K562 (cell line): Measurements from ENCODE around the gene MAP4K4. TPM values are rescaled to one million over a fixed set of nuclear protein-coding genes. Genes with fewer than 3 reads are reported as not detected.

Experiments
- ATAC-seq: fragments of 200-7000 bp; cut with Tn5 transposase; 3 replicates; pipeline ENCODE4 v1.9.1; 2020; ENCODE audit warnings: moderate library complexity
- BruUV-seq: library from RNA; stranded (reverse); fragments of 400-500 nt; replicated peaks from 2 replicates; lab custom pipeline; 2021; lab: Mats Ljungman, UMichigan
- CTCF ChIA-PET: fragments of 300-600 bp; formaldehyde crosslinking; extraction: SDS; loops from one replicate; lab custom pipeline; 2021; ENCODE audit warnings: low intra/inter-chr PET ratio; lab: Yijun Ruan, JAX
- POLR2A ChIA-PET: fragments of 300-600, 350-650 bp; sonication (Branson Sonifier 250); formaldehyde crosslinking; extraction: SDS; loops from one replicate; lab custom pipeline; 2021; ENCODE audit warnings: antibody characterized with exemption, inconsistent platforms; lab: Yijun Ruan, JAX
- DNase-seq, 4 experiments: peaks; one replicate each; pipeline versions ENCODE4 v3.0.0 to v3.0.0-alpha.2; 2011 to 2018; ENCODE audit warnings: low spot score in 3 of 4, mixed read lengths in 3 of 4; ENCODE audit errors: extremely low read depth in 1 of 4
- FAIRE-seq: peaks from 2 replicates; lab custom pipeline; 2011; peaks lifted over from hg19 to GRCh38; lab: Jason Lieb, UNC
- H2AFZ ChIP-seq: 2 replicates; pipeline ENCODE4 v1.6.0; 2011; ENCODE audit warnings: low read depth, low read length, control low read depth, inconsistent platforms
- H3K27ac ChIP-seq: fragments of 200-600 bp; 3 replicates; pipeline ENCODE4 v1.8.0; 2011; ENCODE audit warnings: low read depth, mild to moderate bottlenecking, control low read depth, inconsistent platforms, low read length, moderate library complexity, mixed read lengths; ENCODE audit errors: extremely low read depth
- H3K27me3 ChIP-seq, 2 experiments: fragments of 300-600 bp in 1 of 2; 2 replicates in 1 of 2; 3 replicates in 1 of 2; pipeline versions ENCODE4 v1.6.0 to v1.8.0; 2011; ENCODE audit warnings: inconsistent platforms in 2 of 2, low read length in 2 of 2, mild to moderate bottlenecking in 1 of 2, mixed read lengths in 1 of 2, moderate library complexity in 1 of 2; ENCODE audit not compliant: control insufficient read depth in 2 of 2, insufficient read depth in 2 of 2
- H3K36me3 ChIP-seq: fragments of 300-600 bp; 3 replicates; pipeline ENCODE4 v1.8.0; 2011; ENCODE audit warnings: mild to moderate bottlenecking, low read length, inconsistent platforms; ENCODE audit not compliant: control insufficient read depth, insufficient read depth
- H3K4me1 ChIP-seq, 2 experiments: fragments of 200-600 bp in 1 of 2; replicated peaks in 1 of 2; 2 replicates in 1 of 2; 3 replicates in 1 of 2; pipeline versions ENCODE4 v1.5.1 to v1.8.0; 2011; ENCODE audit warnings: inconsistent platforms in 2 of 2, low read length in 2 of 2, mild to moderate bottlenecking in 1 of 2, mixed read lengths in 1 of 2, moderate library complexity in 1 of 2; ENCODE audit not compliant: control insufficient read depth in 2 of 2, insufficient read depth in 2 of 2
- H3K4me2 ChIP-seq: 2 replicates; pipeline ENCODE4 v1.6.1; 2011; ENCODE audit warnings: low read length, control low read depth, inconsistent platforms, mixed read lengths; ENCODE audit not compliant: insufficient read depth
- H3K4me3 ChIP-seq: fragments of 200-600 bp; sonication (generic), shearing (Covaris generic); 2 replicates; pipeline ENCODE4 v1.5.1; 2016; ENCODE audit warnings: control low read depth, inconsistent platforms
- H3K79me2 ChIP-seq: fragments of 200-600 bp; 3 replicates; pipeline ENCODE4 v1.8.0; 2011; ENCODE audit warnings: low read length, inconsistent platforms; ENCODE audit not compliant: control insufficient read depth, insufficient read depth
- H3K9ac ChIP-seq, 2 experiments: 2 replicates each; pipeline versions ENCODE4 v1.6.0 to v1.6.1; 2011; ENCODE audit warnings: low read depth in 2 of 2, low read length in 2 of 2, control low read depth in 1 of 2, inconsistent platforms in 1 of 2, mild to moderate bottlenecking in 1 of 2, mixed read lengths in 1 of 2; ENCODE audit not compliant: insufficient read depth in 1 of 2
- H3K9me1 ChIP-seq: one replicate; pipeline ENCODE4 v1.6.0; 2011; ENCODE audit warnings: inconsistent platforms, mild to moderate bottlenecking, low read length, moderate library complexity; ENCODE audit not compliant: control insufficient read depth, insufficient read depth
- H3K9me3 ChIP-seq: replicated peaks from 2 replicates; pipeline ENCODE4 v1.5.1; 2011; ENCODE audit warnings: low read depth, low read length, inconsistent platforms; ENCODE audit not compliant: control insufficient read depth, insufficient read depth
- H4K20me1 ChIP-seq: replicated peaks from 2 replicates; pipeline ENCODE4 v1.6.1; 2011; ENCODE audit warnings: low read length, inconsistent platforms, mixed read lengths; ENCODE audit not compliant: control insufficient read depth, insufficient read depth
- BCL6 ChIP-seq: fragments of 250-450 bp; sonication (Bioruptor Pico); IDR thresholded peaks from 2 replicates; pipeline ENCODE4 v1.4.0; 2020
- ERF ChIP-seq: fragments of 450-650 bp; formaldehyde crosslinking; IDR thresholded peaks from 2 replicates; pipeline ENCODE4 v1.4.0; 2020; ENCODE audit warnings: mild to moderate bottlenecking, mixed read lengths
- ESRRB ChIP-seq: fragments of 250-450 bp; sonication (Bioruptor Pico); IDR thresholded peaks from 2 replicates; pipeline ENCODE4 v1.5.0; 2020; ENCODE audit warnings: mild to moderate bottlenecking, moderate library complexity, borderline replicate concordance
- MAFK ChIP-seq: IDR thresholded peaks from 2 replicates; pipeline ENCODE4 v1.6.1; 2011; ENCODE audit warnings: low read length, improper control_type of control experiment
- MYNN ChIP-seq, 2 experiments: sonication (generic); formaldehyde crosslinking in 1 of 2; IDR thresholded peaks; 2 replicates each; pipeline versions ENCODE4 v1.5.0 to v1.6.1; 2016 to 2020; ENCODE audit warnings: antibody characterized with exemption in 1 of 2, missing genetic modification reagents in 1 of 2
- NFYB ChIP-seq: IDR thresholded peaks from 2 replicates; pipeline ENCODE4 v1.6.1; 2011; ENCODE audit warnings: mild to moderate bottlenecking, moderate library complexity; ENCODE audit not compliant: insufficient read length; ENCODE audit errors: extremely low read depth
- PCBP1 ChIP-seq: fragments of 200-400 bp; formaldehyde crosslinking; IDR thresholded peaks from 2 replicates; pipeline ENCODE4 v1.6.1; 2018; ENCODE audit warnings: mild to moderate bottlenecking, low read depth, low read length; ENCODE audit not compliant: poor library complexity, severe bottlenecking
- PCBP2 ChIP-seq: fragments of 200-400 bp; formaldehyde crosslinking; IDR thresholded peaks from 2 replicates; pipeline ENCODE4 v1.6.1; 2018; ENCODE audit warnings: low read length, low read depth, mild to moderate bottlenecking, moderate library complexity; ENCODE audit not compliant: poor library complexity, severe bottlenecking
- RBBP5 ChIP-seq: fragments of 200-600 bp; sonication (generic); IDR thresholded peaks from 2 replicates; pipeline ENCODE4 v1.6.1; 2012; ENCODE audit warnings: borderline replicate concordance, mild to moderate bottlenecking, low read length, control low read depth, inconsistent platforms; ENCODE audit not compliant: insufficient read depth, poor library complexity, severe bottlenecking
- RBM17 ChIP-seq: fragments of 200-400 bp; formaldehyde crosslinking; IDR thresholded peaks from 2 replicates; pipeline ENCODE4 v1.6.1; 2017; ENCODE audit warnings: low read depth, mild to moderate bottlenecking, low read length, borderline replicate concordance
- SAP30 ChIP-seq: fragments of 200-600 bp; sonication (generic); IDR thresholded peaks from 2 replicates; pipeline ENCODE4 v1.6.1; 2012; ENCODE audit warnings: borderline replicate concordance, low read depth, mild to moderate bottlenecking, moderate library complexity, low read length, control low read depth, inconsistent platforms; ENCODE audit not compliant: insufficient read depth, poor library complexity, severe bottlenecking
- ZC3H11A ChIP-seq: IDR thresholded peaks from 2 replicates; pipeline ENCODE4 v1.6.1; 2012; ENCODE audit warnings: low read depth, low read length, improper control_type of control experiment
- ZNF384 ChIP-seq: IDR thresholded peaks from 2 replicates; pipeline ENCODE4 v1.6.1; 2012; ENCODE audit warnings: low read depth, low read length, improper control_type of control experiment
- ZNF644 ChIP-seq: fragments of 200-800 bp; sonication (Bioruptor generic); IDR thresholded peaks from 2 replicates; pipeline ENCODE4 v1.6.1; 2016; ENCODE audit warnings: low read depth, missing genetic modification characterization, missing compliant biosample characterization
- WGBS: fragments of 100-300 bp; shearing (Covaris generic); methylation state at CpG from one replicate; pipeline ENCODE4 v1.1.6; 2016; ENCODE audit warnings: low coverage, mixed read lengths; ENCODE audit not compliant: insufficient coverage; ENCODE audit errors: missing lambda C conversion rate; 5-methylcytosine and 5-hydroxymethylcytosine counted together
- in situ Hi-C: fragments of 300-500 bp; cut with MboI; formaldehyde crosslinking; loops from 4 replicates; pipeline ENCODE4 v1.15.0; 2018; ENCODE audit warnings: inconsistent platforms, mixed read lengths
- intact Hi-C: fragments of 100-400 bp; cut with micrococcal nuclease; formaldehyde crosslinking; loops from 2 replicates; pipeline ENCODE4 v1.14.2; 2022
- polyA plus RNA-seq, 8 experiments: library from polyadenylated mRNA; depleted of rRNA in 4 of 8; stranded (reverse) in 5 of 8; unstranded in 3 of 8; fragments of >200 nt; fragmentation: Nextera tagmentation in 2 of 8; fragmentation: Illumina TruSeq in 1 of 8; extraction: Ambion mirVana in 2 of 8; extraction: Trizol in 1 of 8; gene quantifications; 2 replicates each; pipeline versions ENCODE4 v1.2.1 to v1.2.3, GENCODE V29; 2011 to 2014; ENCODE audit warnings: inconsistent platforms in 1 of 8, missing spikeins in 1 of 8
- total RNA-seq, 7 experiments: library from RNA; depleted of rRNA in 6 of 7; stranded (reverse); fragments of >200 nt in 6 of 7; fragmentation: Illumina TruSeq in 2 of 7; extraction: Trizol in 2 of 7; gene quantifications; 2 replicates each; pipeline versions ENCODE4 v1.2.1 to v1.2.3, GENCODE V29; 2011 to 2021; ENCODE audit warnings: low replicate concordance in 1 of 7
- TF ChIP-seq, protein P1 (sequence below): fragments of 250-450 bp; sonication (Bioruptor Pico); IDR thresholded peaks from 2 replicates; pipeline ENCODE4 v1.5.0; 2021
- TF ChIP-seq, protein P2 (sequence below): sonication (generic); formaldehyde crosslinking; IDR thresholded peaks from 2 replicates; pipeline ENCODE4 v1.8.0; 2023; ENCODE audit warnings: missing genetic modification reagents, mild to moderate bottlenecking, borderline replicate concordance

Gene MAP4K4
- total and polyA plus RNA-seq, 9 of the 15 experiments (the other 6 are each of a cell fraction or from before 2014, with no cell fraction given) = 7.6 to 76.4 (median 50.6) TPM

DNA sequence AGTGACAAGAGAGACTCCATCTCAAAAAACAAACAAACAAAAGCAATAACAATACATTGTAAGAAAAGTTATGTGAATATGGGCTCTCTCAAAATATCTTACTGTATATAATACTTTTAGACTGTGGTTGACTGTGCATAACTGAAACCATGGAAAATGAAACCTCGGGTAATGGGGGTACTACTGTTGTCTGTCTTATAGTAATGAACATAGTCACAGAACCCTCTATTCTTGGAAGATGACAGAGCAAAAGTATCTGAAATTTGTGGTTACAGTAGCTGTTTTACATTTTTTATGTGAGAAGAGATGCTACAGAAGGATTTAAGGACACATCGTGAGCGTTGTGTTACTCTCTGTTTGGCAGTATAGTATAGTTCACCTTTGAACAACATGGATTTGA is 60.5 kb downstream of the MAP4K4 start:
- no peak overlapping the region for H3K9ac ChIP-seq
- no peaks in the 10 kb centered on the region for H3K27me3 ChIP-seq
- H3K9me1 ChIP-seq = no peaks in the 10 kb centered on the region
- in situ Hi-C loops = no loop called here
- POLR2A ChIA-PET = interaction anchor here (0.7 to 1.6 kb wide), 2 partner anchors 10 to 66 kb away, joined by 3 to 5 read pairs; no protein-coding TSS in a partner anchor
- H2AFZ ChIP-seq = no peak overlapping the region
- H4K20me1 ChIP-seq = no peaks in the 10 kb centered on the region; the same call in 1 of the 2 replicates
- H3K27ac ChIP-seq = no peak overlapping the region
- no peak for TF ChIP-seq NFYB
- no peak for TF ChIP-seq RBBP5
- TF ChIP-seq MYNN (IDR thresholded peaks at IDR 0.05) = no peak
- TF ChIP-seq MYNN (CRISPR knock-in tag; IDR thresholded peaks at IDR 0.05) = no peak
- no peak for TF ChIP-seq ZNF644
- TF ChIP-seq RBM17 = no peak
- no peak for TF ChIP-seq PCBP2
- TF ChIP-seq ERF (CRISPR knock-in tag) = no peak
- no peak for TF ChIP-seq PCBP1
- no peak for TF ChIP-seq MAFK
- no peak for TF ChIP-seq SAP30
- TF ChIP-seq, protein P1, sequence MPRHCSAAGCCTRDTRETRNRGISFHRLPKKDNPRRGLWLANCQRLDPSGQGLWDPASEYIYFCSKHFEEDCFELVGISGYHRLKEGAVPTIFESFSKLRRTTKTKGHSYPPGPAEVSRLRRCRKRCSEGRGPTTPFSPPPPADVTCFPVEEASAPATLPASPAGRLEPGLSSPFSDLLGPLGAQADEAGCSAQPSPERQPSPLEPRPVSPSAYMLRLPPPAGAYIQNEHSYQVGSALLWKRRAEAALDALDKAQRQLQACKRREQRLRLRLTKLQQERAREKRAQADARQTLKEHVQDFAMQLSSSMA (CRISPR knock-in tag) = no peak
- no peak for TF ChIP-seq BCL6 (CRISPR knock-in tag)
- no peak for TF ChIP-seq ZC3H11A
- TF ChIP-seq, protein P2, sequence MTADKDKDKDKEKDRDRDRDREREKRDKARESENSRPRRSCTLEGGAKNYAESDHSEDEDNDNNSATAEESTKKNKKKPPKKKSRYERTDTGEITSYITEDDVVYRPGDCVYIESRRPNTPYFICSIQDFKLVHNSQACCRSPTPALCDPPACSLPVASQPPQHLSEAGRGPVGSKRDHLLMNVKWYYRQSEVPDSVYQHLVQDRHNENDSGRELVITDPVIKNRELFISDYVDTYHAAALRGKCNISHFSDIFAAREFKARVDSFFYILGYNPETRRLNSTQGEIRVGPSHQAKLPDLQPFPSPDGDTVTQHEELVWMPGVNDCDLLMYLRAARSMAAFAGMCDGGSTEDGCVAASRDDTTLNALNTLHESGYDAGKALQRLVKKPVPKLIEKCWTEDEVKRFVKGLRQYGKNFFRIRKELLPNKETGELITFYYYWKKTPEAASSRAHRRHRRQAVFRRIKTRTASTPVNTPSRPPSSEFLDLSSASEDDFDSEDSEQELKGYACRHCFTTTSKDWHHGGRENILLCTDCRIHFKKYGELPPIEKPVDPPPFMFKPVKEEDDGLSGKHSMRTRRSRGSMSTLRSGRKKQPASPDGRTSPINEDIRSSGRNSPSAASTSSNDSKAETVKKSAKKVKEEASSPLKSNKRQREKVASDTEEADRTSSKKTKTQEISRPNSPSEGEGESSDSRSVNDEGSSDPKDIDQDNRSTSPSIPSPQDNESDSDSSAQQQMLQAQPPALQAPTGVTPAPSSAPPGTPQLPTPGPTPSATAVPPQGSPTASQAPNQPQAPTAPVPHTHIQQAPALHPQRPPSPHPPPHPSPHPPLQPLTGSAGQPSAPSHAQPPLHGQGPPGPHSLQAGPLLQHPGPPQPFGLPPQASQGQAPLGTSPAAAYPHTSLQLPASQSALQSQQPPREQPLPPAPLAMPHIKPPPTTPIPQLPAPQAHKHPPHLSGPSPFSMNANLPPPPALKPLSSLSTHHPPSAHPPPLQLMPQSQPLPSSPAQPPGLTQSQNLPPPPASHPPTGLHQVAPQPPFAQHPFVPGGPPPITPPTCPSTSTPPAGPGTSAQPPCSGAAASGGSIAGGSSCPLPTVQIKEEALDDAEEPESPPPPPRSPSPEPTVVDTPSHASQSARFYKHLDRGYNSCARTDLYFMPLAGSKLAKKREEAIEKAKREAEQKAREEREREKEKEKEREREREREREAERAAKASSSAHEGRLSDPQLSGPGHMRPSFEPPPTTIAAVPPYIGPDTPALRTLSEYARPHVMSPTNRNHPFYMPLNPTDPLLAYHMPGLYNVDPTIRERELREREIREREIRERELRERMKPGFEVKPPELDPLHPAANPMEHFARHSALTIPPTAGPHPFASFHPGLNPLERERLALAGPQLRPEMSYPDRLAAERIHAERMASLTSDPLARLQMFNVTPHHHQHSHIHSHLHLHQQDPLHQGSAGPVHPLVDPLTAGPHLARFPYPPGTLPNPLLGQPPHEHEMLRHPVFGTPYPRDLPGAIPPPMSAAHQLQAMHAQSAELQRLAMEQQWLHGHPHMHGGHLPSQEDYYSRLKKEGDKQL (CRISPR knock-in tag) = no peak
- no peak for TF ChIP-seq ESRRB (CRISPR knock-in tag)
- no peak for TF ChIP-seq ZNF384
- TF ChIP-seq, all 486 proteins: peak for 0
- WGBS = 51% methylated on average over 3 of the region's 3 CpGs
- no peaks in the 10 kb centered on the region; the same call in 1 of the 2 replicates for H3K9me3 ChIP-seq
- H3K4me3 ChIP-seq = no peak overlapping the region
- BruUV-seq = no TSS peak
- CTCF ChIA-PET = no interaction called here
- intact Hi-C loops = no loop called here
- FAIRE-seq (no peak), ATAC-seq (no peak), DNase-seq (no peak)
- H3K36me3 ChIP-seq = no peaks in the 10 kb centered on the region
- H3K4me2 ChIP-seq = no peak overlapping the region; the same call in 1 of the 2 replicates
- peaks cover 64% of the 10 kb centered on the region for H3K79me2 ChIP-seq
- H3K4me1 ChIP-seq = peaks cover 12 to 13% of the 10 kb centered on the region in 2 experiments; a peak in 3 of 5 replicates
